HG02588 (cell line): ENCODE results near the gene MRPL33.

ENCODE experiments used
- ATAC-seq: cut with Tn5 transposase; IDR thresholded peaks from one replicate; pipeline ENCODE4 v1.9.1; 2021; ENCODE audit warnings: mild to moderate bottlenecking, moderate library complexity; ENCODE audit not compliant: unreplicated experiment

MRPL33 gene

DNA sequence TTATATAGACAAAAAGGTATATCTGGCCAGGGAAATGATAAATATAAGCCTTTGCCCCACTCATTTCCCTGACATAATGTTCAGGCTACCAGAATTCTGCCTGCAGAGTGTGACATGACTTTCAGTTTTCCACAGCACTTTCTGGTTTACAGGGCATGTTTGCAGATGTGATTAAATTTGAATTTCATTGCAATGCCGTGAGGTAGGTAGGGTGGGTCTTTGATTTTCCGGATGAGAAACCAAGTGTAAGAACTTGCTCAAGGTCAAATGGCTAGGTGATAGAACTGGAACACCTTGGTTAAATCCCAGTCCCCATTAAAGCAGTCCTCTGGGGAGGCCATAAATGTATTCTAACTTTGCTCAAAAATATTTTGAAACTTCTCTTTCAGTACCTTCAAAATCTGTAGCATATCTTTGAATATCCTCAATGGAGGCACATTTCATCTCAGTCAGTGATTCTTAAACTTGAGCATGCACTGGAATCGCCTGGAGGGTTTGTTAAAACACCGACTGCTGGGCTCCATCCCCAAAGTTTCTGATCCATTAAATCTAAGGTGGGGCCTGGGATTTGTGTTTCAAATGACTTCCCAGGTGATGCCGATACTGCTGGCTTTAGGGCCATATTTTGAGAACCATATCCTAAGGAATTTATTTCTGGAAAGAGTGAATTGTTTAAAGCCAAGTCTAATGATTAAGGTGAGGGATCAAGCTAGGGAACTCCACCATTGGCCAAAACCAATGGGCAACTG lies 35.0 kb downstream of the MRPL33 start:
- ATAC-seq, result no peak

DNA sequence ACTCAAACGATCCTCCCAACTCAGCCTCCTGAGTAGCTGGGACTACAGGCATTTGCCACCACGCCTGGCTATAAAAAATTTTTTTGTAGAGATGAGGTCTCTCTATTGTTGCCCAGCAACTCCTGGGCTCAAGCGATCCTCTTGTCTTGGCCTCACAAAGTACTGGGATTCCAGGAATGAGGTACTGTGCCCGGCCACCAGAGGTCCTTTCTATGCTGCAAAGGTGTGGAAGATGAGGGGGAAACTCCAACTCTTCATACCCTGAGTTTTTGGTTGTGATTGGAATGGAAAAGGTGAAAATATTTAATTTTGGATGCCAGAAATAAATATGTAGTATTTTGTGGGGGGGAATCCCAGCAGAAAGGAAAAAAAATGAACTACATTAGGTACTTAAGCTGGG lies 36.0 kb downstream of the MRPL33 start:
- no peak for ATAC-seq

GRCh38 chr2:27808418-27808817 lies 36.9 kb downstream of the MRPL33 start:
- ATAC-seq, result no peak

DNA sequence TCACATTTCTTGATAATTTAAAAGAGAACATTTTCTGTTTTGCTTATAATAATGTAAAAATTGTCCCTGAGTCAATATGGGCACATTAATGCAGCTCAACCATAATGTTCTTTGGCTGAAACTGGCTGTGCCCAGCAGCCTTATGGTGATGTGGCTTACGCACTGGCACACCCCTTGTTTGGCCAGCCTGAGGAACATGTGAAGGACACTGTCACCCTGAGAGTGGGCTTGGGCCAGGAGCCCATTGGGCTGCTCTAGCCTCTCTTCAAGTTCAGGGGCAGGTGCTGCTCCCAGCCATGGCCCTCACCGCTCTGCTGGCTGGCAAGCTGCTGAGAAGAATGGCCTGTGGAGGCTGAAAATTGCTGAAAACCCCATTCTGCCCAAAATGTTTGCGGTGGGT lies 37.5 kb downstream of the MRPL33 start:
- ATAC-seq, result no peak

DNA sequence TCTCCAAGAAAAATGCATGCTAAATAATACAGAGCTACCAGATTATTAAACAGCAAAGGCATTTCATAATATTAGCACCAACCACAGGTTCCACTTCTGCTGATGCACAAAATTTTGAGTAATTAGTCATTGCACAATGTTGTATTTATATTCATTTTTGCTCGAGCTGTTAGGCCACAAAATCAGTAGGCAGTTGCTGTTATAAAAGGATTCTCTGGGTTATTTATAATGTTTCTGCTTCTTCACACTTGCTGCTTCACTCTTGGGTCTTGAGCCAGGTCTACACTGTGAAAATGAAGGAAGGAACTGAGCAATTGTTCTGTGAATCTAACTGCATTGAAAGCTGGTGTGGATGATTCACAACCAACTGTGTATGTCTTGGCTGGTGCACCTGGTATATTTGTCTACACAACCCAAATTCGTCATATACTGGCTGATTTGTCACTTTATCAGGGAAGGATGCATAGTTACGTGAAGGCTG lies 38.3 kb downstream of the MRPL33 start:
- no peak for ATAC-seq

DNA sequence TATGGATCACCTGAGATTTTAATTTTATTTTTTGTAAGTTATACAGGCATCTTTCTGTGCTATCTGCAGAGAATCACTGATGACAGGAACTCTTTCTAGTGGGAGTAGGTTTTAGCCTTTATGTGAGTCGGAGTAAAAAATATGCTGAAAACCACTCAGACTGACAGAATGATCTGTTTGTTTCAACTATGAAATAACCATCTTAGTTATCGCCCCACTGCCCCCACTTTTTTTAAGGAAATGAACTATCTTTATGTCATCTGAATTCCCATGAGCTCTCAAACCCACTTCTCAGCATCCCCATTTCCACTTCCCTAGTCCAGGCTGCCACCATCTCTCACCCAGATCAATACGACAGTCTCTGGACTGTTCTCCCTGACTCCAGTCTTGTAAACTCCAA lies 38.9 kb downstream of the MRPL33 start:
- no peak for ATAC-seq

DNA sequence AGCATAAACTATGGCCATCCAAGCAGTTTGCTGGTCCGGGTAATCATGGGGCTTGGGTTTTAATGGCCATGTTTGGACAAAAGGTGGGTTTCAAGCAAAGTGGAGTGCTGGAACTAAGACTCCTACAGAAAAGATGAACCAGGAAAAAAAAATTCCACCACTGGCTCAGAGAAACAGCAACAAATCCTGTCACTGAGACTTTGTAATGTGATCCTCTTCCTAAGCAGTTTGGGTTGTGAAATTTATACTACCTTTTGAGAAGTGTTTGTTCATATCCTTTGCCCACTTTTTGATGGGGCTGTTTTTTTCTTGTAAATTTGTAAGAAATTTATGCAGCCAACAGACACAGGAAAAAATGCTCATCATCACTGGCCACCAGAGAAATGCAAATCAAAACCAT lies 40.2 kb downstream of the MRPL33 start:
- no peak for ATAC-seq

GRCh38 chr2:27814758-27815157 lies 43.2 kb downstream of the MRPL33 start:
- no peak for ATAC-seq

DNA sequence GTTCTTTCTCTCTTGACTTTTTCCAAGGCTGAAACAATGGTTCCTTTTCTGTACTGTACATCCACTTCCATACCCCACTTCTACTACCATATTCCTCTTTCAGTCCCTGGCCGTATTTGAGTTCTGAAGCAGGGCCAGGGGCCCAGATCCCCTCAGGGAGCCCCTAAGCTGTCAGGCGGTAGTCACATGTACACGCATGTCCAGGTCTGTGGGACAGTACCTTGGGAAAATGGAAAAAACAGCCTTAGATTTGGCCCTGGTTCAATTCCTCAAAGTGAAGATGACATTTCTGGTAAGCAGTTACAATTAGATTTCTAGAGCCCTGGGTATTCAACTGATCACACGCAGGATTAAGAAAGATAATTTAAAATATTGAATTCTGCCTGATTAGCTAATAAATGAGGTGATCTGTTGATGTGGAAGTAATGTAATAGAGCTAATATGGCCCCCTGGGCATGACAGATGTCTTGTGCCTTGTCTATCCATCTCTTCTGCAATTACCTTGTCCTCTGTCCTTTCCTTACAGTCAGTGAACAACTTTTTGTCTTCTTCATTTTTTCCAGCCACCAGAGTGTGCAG lies 44.4 kb downstream of the MRPL33 start:
- no peak for ATAC-seq

- ATAC-seq, result no peak
Observed at GRCh38 chr2:27822049-27822448, 50.5 kb downstream of the MRPL33 start.

- no peak for ATAC-seq
Observed at GRCh38 chr2:27823135-27823534, 51.6 kb downstream of the MRPL33 start.

GRCh38 chr2:27823569-27823968 lies 52.0 kb downstream of the MRPL33 start:
- ATAC-seq, result no peak

GRCh38 chr2:27824401-27824800 lies 52.9 kb downstream of the MRPL33 start:
- ATAC-seq, result no peak

- no peak for ATAC-seq
Observed at GRCh38 chr2:27828305-27828704, 56.8 kb downstream of the MRPL33 start.
